GM12873 (cell line): ENCODE data around the gene KCNAB1.

ENCODE experiments used
- TF ChIP-seq, protein P1 (sequence below): IDR thresholded peaks from 2 replicates; pipeline ENCODE4 v1.5.1; 2012; ENCODE audit warnings: low read depth, mild to moderate bottlenecking, moderate library complexity, low read length, control low read depth; ENCODE audit not compliant: insufficient read depth; ENCODE audit errors: missing control alignments

Gene KCNAB1

GRCh38 chr3:156217674-156218352, 97.4 kb downstream of the KCNAB1 start:
- TF ChIP-seq, protein P1, sequence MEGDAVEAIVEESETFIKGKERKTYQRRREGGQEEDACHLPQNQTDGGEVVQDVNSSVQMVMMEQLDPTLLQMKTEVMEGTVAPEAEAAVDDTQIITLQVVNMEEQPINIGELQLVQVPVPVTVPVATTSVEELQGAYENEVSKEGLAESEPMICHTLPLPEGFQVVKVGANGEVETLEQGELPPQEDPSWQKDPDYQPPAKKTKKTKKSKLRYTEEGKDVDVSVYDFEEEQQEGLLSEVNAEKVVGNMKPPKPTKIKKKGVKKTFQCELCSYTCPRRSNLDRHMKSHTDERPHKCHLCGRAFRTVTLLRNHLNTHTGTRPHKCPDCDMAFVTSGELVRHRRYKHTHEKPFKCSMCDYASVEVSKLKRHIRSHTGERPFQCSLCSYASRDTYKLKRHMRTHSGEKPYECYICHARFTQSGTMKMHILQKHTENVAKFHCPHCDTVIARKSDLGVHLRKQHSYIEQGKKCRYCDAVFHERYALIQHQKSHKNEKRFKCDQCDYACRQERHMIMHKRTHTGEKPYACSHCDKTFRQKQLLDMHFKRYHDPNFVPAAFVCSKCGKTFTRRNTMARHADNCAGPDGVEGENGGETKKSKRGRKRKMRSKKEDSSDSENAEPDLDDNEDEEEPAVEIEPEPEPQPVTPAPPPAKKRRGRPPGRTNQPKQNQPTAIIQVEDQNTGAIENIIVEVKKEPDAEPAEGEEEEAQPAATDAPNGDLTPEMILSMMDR: no peak

DNA sequence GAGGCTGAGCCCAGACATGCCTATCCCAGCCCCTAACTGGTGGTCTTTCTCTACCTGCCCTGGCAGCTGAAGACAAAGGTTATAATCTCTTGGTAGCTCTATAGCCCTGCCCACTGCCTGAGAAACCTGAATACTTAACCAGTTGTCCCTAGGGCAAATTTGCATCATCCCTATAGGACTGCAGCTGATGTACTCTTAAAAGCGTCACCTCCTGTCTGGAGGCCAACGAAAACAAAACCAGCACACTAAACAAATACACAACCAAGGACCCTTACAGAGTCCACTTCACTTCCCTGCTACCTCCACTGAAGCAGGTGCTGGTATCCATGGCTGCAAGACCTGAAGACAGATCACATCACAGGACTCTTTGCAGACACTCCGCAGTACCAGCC, 98.0 kb downstream of the KCNAB1 start:
- TF ChIP-seq, protein P1: no peak

- TF ChIP-seq, protein P1: no peak
Measured at GRCh38 chr3:156226676-156227420, 106.5 kb downstream of the KCNAB1 start.

GRCh38 chr3:156227704-156228103, 107.3 kb downstream of the KCNAB1 start:
- TF ChIP-seq, protein P1: no peak

GRCh38 chr3:156230278-156230900, 110.0 kb downstream of the KCNAB1 start:
- TF ChIP-seq, protein P1: no peak

DNA sequence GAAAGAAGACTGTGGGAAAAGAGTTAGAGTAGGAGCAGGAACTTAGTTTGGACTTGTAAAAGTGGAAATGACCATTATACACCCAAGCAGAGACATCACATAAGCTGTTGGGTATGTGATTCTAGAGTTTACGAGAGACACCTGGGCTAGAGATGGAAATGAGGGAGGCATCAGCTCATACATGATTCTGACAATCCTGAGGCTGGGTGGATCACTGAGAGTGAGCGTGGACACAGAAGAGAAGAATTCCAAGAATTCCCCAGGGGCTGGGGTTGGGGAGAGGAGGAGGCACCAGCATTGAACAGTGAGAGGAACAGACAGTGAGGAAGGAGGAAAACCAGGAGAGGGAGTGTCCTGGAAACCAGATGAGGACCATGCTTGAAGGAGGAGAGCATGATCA, 113.5 kb downstream of the KCNAB1 start:
- TF ChIP-seq, protein P1: no peak

GRCh38 chr3:156236556-156237260, 116.3 kb downstream of the KCNAB1 start:
- TF ChIP-seq, protein P1: no peak
